Urinary bladder (tissue), 4 donors: ENCODE data around the gene S100A9. TPM values are rescaled to one million over a fixed set of nuclear protein-coding genes. Genes with fewer than 3 reads are reported as not detected.
"Not testable (repeated sequence)": the region's sequence is repeated elsewhere in the genome, so short reads cannot be mapped to it uniquely, and the experiment has no call there.

ENCODE experiments used
- DNase-seq: peaks from one replicate; pipeline ENCODE4 v3.0.0-alpha.2; 2015; ENCODE audit errors: extremely low spot score
- H3K27ac ChIP-seq: one replicate; pipeline ENCODE4 v1.5.1; 2013; ENCODE audit warnings: low read depth, mild to moderate bottlenecking, moderate library complexity
- H3K36me3 ChIP-seq: one replicate; pipeline ENCODE4 v1.6.1; 2013; ENCODE audit warnings: mild to moderate bottlenecking, moderate library complexity; ENCODE audit not compliant: insufficient read depth
- H3K4me1 ChIP-seq: one replicate; pipeline ENCODE4 v1.6.1; 2013; ENCODE audit warnings: mild to moderate bottlenecking, moderate library complexity; ENCODE audit not compliant: insufficient read depth
- H3K4me3 ChIP-seq: one replicate; pipeline ENCODE4 v1.5.1; 2013; ENCODE audit warnings: low read depth, low read length
- WGBS: extraction: QIAGEN DNeasy Blood & Tissue Kit; methylation state at CpG from one replicate; pipeline ENCODE4 v1.1.7; 2013; 5-methylcytosine and 5-hydroxymethylcytosine counted together
- polyA plus RNA-seq: library from polyadenylated mRNA; stranded (reverse); fragments of 200-250 nt; gene quantifications from one replicate; pipeline ENCODE4 v1.2.3, GENCODE V29; 2013
- total RNA-seq: library from RNA; depleted of rRNA; stranded (reverse); fragments of >200 nt; gene quantifications from one replicate; pipeline ENCODE4 v1.2.3, GENCODE V29; 2014
- donor health status: healthy with polysubstance abuse.
- donor health status: healthy.

Gene S100A9
- total and polyA plus RNA-seq, 2 donors, result 77.5 to 471 TPM

GRCh38 chr1:153337980-153338853 is 19.4 kb upstream of the S100A9 start:
- DNase-seq, result no peak
- H3K4me3 ChIP-seq, result no peak overlapping the region
- H3K36me3 ChIP-seq, result no peaks in the 10 kb centered on the region
- 71% methylated on average over 8 of the region's 8 CpGs for WGBS
- H3K4me1 ChIP-seq, result peaks cover 2% of the 10 kb centered on the region
- no peak overlapping the region for H3K27ac ChIP-seq

- DNase-seq, result no peak
- H3K27ac ChIP-seq, result no peak overlapping the region
- no peaks in the 10 kb centered on the region for H3K36me3 ChIP-seq
- WGBS, result 75% methylated on average over 6 of the region's 6 CpGs
- peaks cover 2% of the 10 kb centered on the region for H3K4me1 ChIP-seq
- no peak overlapping the region for H3K4me3 ChIP-seq
These were observed 17.9 kb upstream of the S100A9 start for GRCh38 chr1:153339802-153340201.

GRCh38 chr1:153340356-153340755 is 17.3 kb upstream of the S100A9 start:
- DNase-seq, result no peak
- no peak overlapping the region for H3K27ac ChIP-seq
- H3K36me3 ChIP-seq, result no peaks in the 10 kb centered on the region
- H3K4me3 ChIP-seq, result no peak overlapping the region
- 84% methylated on average over 10 of the region's 10 CpGs for WGBS
- peaks cover 2% of the 10 kb centered on the region for H3K4me1 ChIP-seq

GRCh38 chr1:153341431-153341934 is 16.2 kb upstream of the S100A9 start:
- 93% methylated on average over 4 of the region's 4 CpGs for WGBS
- no peak for DNase-seq
- H3K4me3 ChIP-seq, result no peak overlapping the region
- peaks cover 2% of the 10 kb centered on the region for H3K4me1 ChIP-seq
- H3K36me3 ChIP-seq, result no peaks in the 10 kb centered on the region
- no peak overlapping the region for H3K27ac ChIP-seq

GRCh38 chr1:153342178-153342577 is 15.5 kb upstream of the S100A9 start:
- H3K36me3 ChIP-seq, result no peaks in the 10 kb centered on the region
- 74% methylated on average over 3 of the region's 3 CpGs for WGBS
- no peak for DNase-seq
- no peak overlapping the region for H3K27ac ChIP-seq
- no peak overlapping the region for H3K4me3 ChIP-seq
- H3K4me1 ChIP-seq, result peaks cover 2% of the 10 kb centered on the region

GRCh38 chr1:153343040-153343681 is 14.5 kb upstream of the S100A9 start:
- no peak for DNase-seq
- Histone ChIP-seq H3K36me3 (no peaks in the 10 kb centered on the region), H3K4me1 (peaks cover 2% of the 10 kb centered on the region), H3K4me3 (no peak overlapping the region), H3K27ac (no peak overlapping the region)
- 42% methylated on average over 5 of the region's 5 CpGs for WGBS

GRCh38 chr1:153343811-153344717 is 13.6 kb upstream of the S100A9 start:
- no peak for DNase-seq
- 48% methylated on average over 9 of the region's 9 CpGs for WGBS
- no peaks in the 10 kb centered on the region for H3K36me3 ChIP-seq
- peaks cover 2% of the 10 kb centered on the region for H3K4me1 ChIP-seq
- H3K27ac ChIP-seq, result no peak overlapping the region
- no peak overlapping the region for H3K4me3 ChIP-seq

- no peak for DNase-seq
- H3K36me3 ChIP-seq, result no peaks in the 10 kb centered on the region
- H3K4me3 ChIP-seq, result no peak overlapping the region
- peaks cover 2% of the 10 kb centered on the region for H3K4me1 ChIP-seq
- no peak overlapping the region for H3K27ac ChIP-seq
- 49% methylated on average over 3 of the region's 3 CpGs for whole genome bisulfite sequencing
These were observed 13.0 kb upstream of the S100A9 start for GRCh38 chr1:153344718-153345025.

- no peak overlapping the region for H3K4me3 ChIP-seq
- no peak overlapping the region for H3K27ac ChIP-seq
- no peaks in the 10 kb centered on the region for H3K36me3 ChIP-seq
- WGBS, result 86% methylated on average over 14 of the region's 14 CpGs
- peaks cover 2% of the 10 kb centered on the region for H3K4me1 ChIP-seq
- DNase-seq, result no peak
These were observed 12.2 kb upstream of the S100A9 start for GRCh38 chr1:153345187-153346076.

GRCh38 chr1:153346077-153346723 is 11.5 kb upstream of the S100A9 start:
- peaks cover 2% of the 10 kb centered on the region for H3K4me1 ChIP-seq
- no peak overlapping the region for H3K4me3 ChIP-seq
- H3K27ac ChIP-seq, result no peak overlapping the region
- no peaks in the 10 kb centered on the region for H3K36me3 ChIP-seq
- no peak for DNase-seq
- WGBS, result 70% methylated on average over 6 of the region's 6 CpGs

GRCh38 chr1:153347049-153347448 is 10.6 kb upstream of the S100A9 start:
- 69% methylated on average over 14 of the region's 14 CpGs for WGBS
- not testable (repeated sequence) for H3K27ac ChIP-seq, H3K4me1 ChIP-seq, H3K4me3 ChIP-seq, H3K36me3 ChIP-seq, DNase-seq

GRCh38 chr1:153347856-153348255 is 9.8 kb upstream of the S100A9 start:
- Histone ChIP-seq H3K4me1 (no peaks in the 10 kb centered on the region), H3K27ac (no peak overlapping the region), H3K4me3 (no peak overlapping the region), H3K36me3 (no peaks in the 10 kb centered on the region)
- WGBS, result 69% methylated on average over 7 of the region's 7 CpGs
- no peak for DNase-seq
